Measurements from ENCODE around the gene WDR20. TPM values are rescaled to one million over a fixed set of nuclear protein-coding genes. Genes with fewer than 3 reads are reported as not detected.

The WDR20 gene
- total RNA-seq, 3 donors from 2014 or later (not counting 1 experiment from before 2014, with no cell fraction given): 55.5 to 66.7 (median 62.2) TPM

GRCh38 chr14:102197317-102197853 lies 57.7 kb downstream of the WDR20 start:
- WGBS (ENCODE audit: insufficient coverage): 93% methylated on average over 5 of the region's 5 CpGs
- Mint-ChIP-seq H3K9me3 (no peaks in the 10 kb centered on the region), H3K27me3 (ENCODE audit: low read depth in 2 of 2) (no peaks in the 10 kb centered on the region), H3K4me3 (no peak overlapping the region), H3K4me1 (peaks cover 66 to 84% of the 10 kb centered on the region in 2 donors), H3K36me3 (peaks cover 10% of the 10 kb centered on the region), H3K27ac (peak overlapping the region in 1 of 2 donors; percentile 10)
- TF ChIP-seq, protein P1, sequence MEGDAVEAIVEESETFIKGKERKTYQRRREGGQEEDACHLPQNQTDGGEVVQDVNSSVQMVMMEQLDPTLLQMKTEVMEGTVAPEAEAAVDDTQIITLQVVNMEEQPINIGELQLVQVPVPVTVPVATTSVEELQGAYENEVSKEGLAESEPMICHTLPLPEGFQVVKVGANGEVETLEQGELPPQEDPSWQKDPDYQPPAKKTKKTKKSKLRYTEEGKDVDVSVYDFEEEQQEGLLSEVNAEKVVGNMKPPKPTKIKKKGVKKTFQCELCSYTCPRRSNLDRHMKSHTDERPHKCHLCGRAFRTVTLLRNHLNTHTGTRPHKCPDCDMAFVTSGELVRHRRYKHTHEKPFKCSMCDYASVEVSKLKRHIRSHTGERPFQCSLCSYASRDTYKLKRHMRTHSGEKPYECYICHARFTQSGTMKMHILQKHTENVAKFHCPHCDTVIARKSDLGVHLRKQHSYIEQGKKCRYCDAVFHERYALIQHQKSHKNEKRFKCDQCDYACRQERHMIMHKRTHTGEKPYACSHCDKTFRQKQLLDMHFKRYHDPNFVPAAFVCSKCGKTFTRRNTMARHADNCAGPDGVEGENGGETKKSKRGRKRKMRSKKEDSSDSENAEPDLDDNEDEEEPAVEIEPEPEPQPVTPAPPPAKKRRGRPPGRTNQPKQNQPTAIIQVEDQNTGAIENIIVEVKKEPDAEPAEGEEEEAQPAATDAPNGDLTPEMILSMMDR (IDR thresholded peaks at IDR 0.05): no peak
- H3K4me3 ChIP-seq (ENCODE audit: low read length): no peak overlapping the region
- ATAC-seq (no peak), DNase-seq (no peak)
- H3K27me3 ChIP-seq (ENCODE audit: control insufficient read depth, insufficient read depth, low read length): no peaks in the 10 kb centered on the region
- H3K36me3 ChIP-seq (ENCODE audit: control insufficient read depth, insufficient read depth, low read length): peaks cover 24% of the 10 kb centered on the region
- H3K27ac ChIP-seq (ENCODE audit: low read length): no peak overlapping the region
- intact Hi-C loops (cut with micrococcal nuclease): no loop called here
- H3K4me1 ChIP-seq (ENCODE audit: control insufficient read depth, insufficient read depth, low read length): peaks cover 10% of the 10 kb centered on the region
- H3K9me3 ChIP-seq (ENCODE audit: control insufficient read depth, insufficient read depth, low read length): no peaks in the 10 kb centered on the region

DNA sequence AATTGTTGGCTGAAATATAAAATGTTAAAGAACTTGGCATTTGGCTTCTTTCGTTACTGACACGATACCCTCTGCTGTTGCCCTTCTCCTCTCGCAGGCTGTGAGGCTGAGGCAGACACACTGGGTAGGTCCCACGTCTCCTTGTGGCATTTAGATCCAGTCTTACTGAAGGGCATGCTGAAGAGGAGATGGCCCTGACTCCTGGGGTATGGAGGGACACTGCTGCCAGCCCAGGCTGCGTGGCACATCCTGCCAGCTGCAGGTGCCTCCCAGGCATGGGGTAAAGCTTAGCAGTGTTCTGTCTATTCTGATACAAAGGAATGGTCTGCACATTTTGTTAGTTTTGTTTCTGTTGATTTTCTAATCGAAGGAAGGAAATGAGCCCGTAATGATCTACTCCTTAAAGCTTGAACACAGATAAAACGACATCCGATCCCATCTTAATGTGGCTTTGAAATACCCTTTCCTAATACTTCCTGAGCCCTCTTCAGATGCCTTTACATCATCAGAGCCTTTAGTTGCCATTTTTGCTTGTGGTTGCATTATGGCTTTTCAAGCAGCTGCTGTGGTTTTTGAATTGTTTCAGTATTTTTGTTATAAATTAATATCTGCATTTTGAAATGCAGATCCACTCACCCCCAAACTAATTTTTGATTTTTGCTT lies 61.1 kb downstream of the WDR20 start:
- TF ChIP-seq, protein P1 (IDR thresholded peaks at IDR 0.05): no peak
- Histone ChIP-seq H3K36me3 (ENCODE audit: control insufficient read depth, insufficient read depth, low read length) (peaks cover 24% of the 10 kb centered on the region), H3K27me3 (ENCODE audit: control insufficient read depth, insufficient read depth, low read length) (no peaks in the 10 kb centered on the region), H3K4me1 (ENCODE audit: control insufficient read depth, insufficient read depth, low read length) (peaks cover 10% of the 10 kb centered on the region), H3K4me3 (ENCODE audit: low read length) (no peak overlapping the region), H3K27ac (ENCODE audit: low read length) (no peak overlapping the region), H3K9me3 (ENCODE audit: control insufficient read depth, insufficient read depth, low read length) (no peaks in the 10 kb centered on the region)
- Mint-ChIP-seq H3K27ac (peak overlapping the region; percentile 68 to 81), H3K36me3 (peaks cover 3% of the 10 kb centered on the region), H3K9me3 (no peaks in the 10 kb centered on the region), H3K27me3 (ENCODE audit: low read depth in 2 of 2) (no peaks in the 10 kb centered on the region), H3K4me3 (no peak overlapping the region), H3K4me1 (peaks cover 53 to 65% of the 10 kb centered on the region in 2 donors)
- intact Hi-C loops (cut with micrococcal nuclease): no loop called here
- ATAC-seq (peak in 1 of 3 donors; percentile 38), DNase-seq (peak in 1 of 2 donors; percentile 49)
- 61% methylated on average over 9 of the region's 9 CpGs for WGBS (ENCODE audit: insufficient coverage)

DNA sequence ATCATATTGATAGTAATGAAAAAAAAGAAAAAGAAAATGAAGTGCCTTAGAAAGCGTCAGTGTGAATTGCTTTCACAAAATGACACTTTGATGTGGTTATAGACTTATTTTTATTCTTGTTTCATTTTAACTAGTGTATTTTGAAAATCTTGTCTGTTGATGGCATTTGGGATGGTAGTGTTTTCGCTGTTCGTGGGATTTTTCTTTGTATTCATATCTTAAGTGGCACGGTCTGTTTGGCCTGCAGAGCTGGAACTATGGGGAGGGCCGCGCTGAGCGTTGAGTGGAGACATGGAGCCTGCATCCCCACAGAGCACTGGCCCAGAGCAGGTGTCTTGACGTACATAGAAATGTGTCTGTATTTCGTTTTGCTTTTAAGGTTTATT lies 61.6 kb downstream of the WDR20 start:
- H3K4me3 ChIP-seq (ENCODE audit: low read length): no peak overlapping the region
- peak overlapping the region; percentile 68 to 81 for H3K27ac Mint-ChIP-seq
- no peak overlapping the region for H3K27ac ChIP-seq (ENCODE audit: low read length)

More for the DNA sequence above, 61.6 kb downstream of the WDR20 start:
- intact Hi-C loops (cut with micrococcal nuclease): no loop called here
- Mint-ChIP-seq H3K36me3 (no peaks in the 10 kb centered on the region), H3K9me3 (no peaks in the 10 kb centered on the region), H3K4me3 (no peak overlapping the region), H3K27me3 (ENCODE audit: low read depth in 2 of 2) (no peaks in the 10 kb centered on the region), H3K4me1 (peaks cover 51 to 60% of the 10 kb centered on the region in 2 donors)
- TF ChIP-seq, protein P1 (IDR thresholded peaks at IDR 0.05): no peak
- Histone ChIP-seq H3K36me3 (ENCODE audit: control insufficient read depth, insufficient read depth, low read length) (peaks cover 22% of the 10 kb centered on the region), H3K9me3 (ENCODE audit: control insufficient read depth, insufficient read depth, low read length) (no peaks in the 10 kb centered on the region), H3K4me1 (ENCODE audit: control insufficient read depth, insufficient read depth, low read length) (peaks cover 10% of the 10 kb centered on the region), H3K27me3 (ENCODE audit: control insufficient read depth, insufficient read depth, low read length) (no peaks in the 10 kb centered on the region)
- WGBS (ENCODE audit: insufficient coverage): 73% methylated on average over 9 of the region's 9 CpGs
- DNase-seq: peak in 1 of 2 donors; percentile 14
- no peak for ATAC-seq

Data from natural killer cell (primary cell).